Measurements from ENCODE around the gene ZBTB38. TPM values are rescaled to one million over a fixed set of nuclear protein-coding genes. Genes with fewer than 3 reads are reported as not detected.

ZBTB38 gene
- total and polyA plus RNA-seq, 8 donors = 5.7 to 46.8 (median 30.9) TPM

- H3K36me3 ChIP-seq = peaks cover 0 to 2% (median 0%) of the 10 kb centered on the region in 3 donors
- no peak for FAIRE-seq
- no peaks in the 10 kb centered on the region for H3K27me3 ChIP-seq
- H3K9me3 ChIP-seq = no peaks in the 10 kb centered on the region
- peaks cover 16 to 28% (median 28%) of the 10 kb centered on the region in 3 donors for H3K4me1 ChIP-seq
- ATAC-seq = no peak
- WGBS, 2 donors = 62 to 63% methylated on average over 2 of the region's 2 CpGs
- H3K4me3 ChIP-seq = no peak overlapping the region
- peak overlapping the region in 1 of 4 donors; percentile 97 for H3K27ac ChIP-seq
- no peak for DNase-seq
- intact Hi-C loops (cut with DNase I) = no loop called here
- TF ChIP-seq CTCF (IDR thresholded peaks at IDR 0.05) = no peak
These were observed 30.9 kb downstream of the ZBTB38 start for GRCh38 chr3:141399200-141399599.

- H3K9me3 ChIP-seq = no peaks in the 10 kb centered on the region
- peaks cover 16 to 31% (median 28%) of the 10 kb centered on the region in 3 donors for H3K4me1 ChIP-seq
- WGBS, 2 donors = 38 to 39% methylated on average over 5 of the region's 5 CpGs
- H3K4me3 ChIP-seq = no peak overlapping the region
- FAIRE-seq = no peak
- TF ChIP-seq CTCF (IDR thresholded peaks at IDR 0.05) = no peak
- H3K27ac ChIP-seq = peak overlapping the region; percentile 33 to 97 (median 94)
- peaks cover 0 to 12% (median 0%) of the 10 kb centered on the region in 3 donors for H3K36me3 ChIP-seq
- H3K27me3 ChIP-seq = no peaks in the 10 kb centered on the region
- intact Hi-C loops (cut with DNase I) = no loop called here
- peak in 2 of 6 donors; percentile 27 to 57 for DNase-seq
- peak; percentile 32 to 54 (median 50) for ATAC-seq
These were observed 32.0 kb downstream of the ZBTB38 start for GRCh38 chr3:141400073-141400971.

- H3K4me1 ChIP-seq = peaks cover 16 to 31% (median 28%) of the 10 kb centered on the region in 3 donors
- H3K9me3 ChIP-seq = no peaks in the 10 kb centered on the region
- H3K4me3 ChIP-seq = no peak overlapping the region
- peaks cover 0 to 20% (median 0%) of the 10 kb centered on the region in 3 donors for H3K36me3 ChIP-seq
- WGBS, 2 donors = 61 to 65% methylated on average over 1 of the region's 1 CpG
- intact Hi-C loops (cut with DNase I) = no loop called here
- peak overlapping the region; percentile 90 to 97 (median 94) for H3K27ac ChIP-seq
- no peak for TF ChIP-seq CTCF (IDR thresholded peaks at IDR 0.05)
- DNase-seq (no peak), ATAC-seq (no peak), FAIRE-seq (no peak)
- H3K27me3 ChIP-seq = no peaks in the 10 kb centered on the region
These were observed 32.8 kb downstream of the ZBTB38 start for GRCh38 chr3:141401095-141401494.

- no peaks in the 10 kb centered on the region for H3K27me3 ChIP-seq
- DNase-seq (peak; percentile 49 to 83 (median 60)), FAIRE-seq (no peak), ATAC-seq (peak; percentile 54 to 82 (median 63))
- H3K4me1 ChIP-seq = peaks cover 16 to 31% (median 28%) of the 10 kb centered on the region in 3 donors
- peaks cover 0 to 20% (median 0%) of the 10 kb centered on the region in 3 donors for H3K36me3 ChIP-seq
- H3K9me3 ChIP-seq = no peaks in the 10 kb centered on the region
- H3K4me3 ChIP-seq = peak overlapping the region; percentile 45 to 73 (median 70)
- intact Hi-C loops (cut with DNase I) = no loop called here
- TF ChIP-seq CTCF (IDR thresholded peaks at IDR 0.05) = no peak
- 3 to 5% methylated on average over 29 to 59 of the region's 59 CpGs for WGBS, 2 donors
- H3K27ac ChIP-seq = peak overlapping the region; percentile 90 to 97 (median 94)
These were observed 33.5 kb downstream of the ZBTB38 start for GRCh38 chr3:141401573-141402475.
